Kidney (tissue), 14 donors: Measurements from ENCODE around the gene SERPINH1. TPM values are rescaled to one million over a fixed set of nuclear protein-coding genes. Genes with fewer than 3 reads are reported as not detected.

Experiments
- DNase-seq, 5 donors: peaks; one replicate each; pipeline ENCODE4 v3.0.0-alpha.2; 2013 to 2020
- FAIRE-seq: peaks from 2 replicates; lab custom pipeline; 2012; peaks lifted over from hg19 to GRCh38; lab: Jason Lieb, UNC
- H3K27ac ChIP-seq, 2 donors: one replicate each; pipeline ENCODE4 v1.7.0; 2013; ENCODE audit warnings: low read depth in 2 of 2, low read length in 2 of 2, inconsistent platforms in 1 of 2
- H3K27me3 ChIP-seq: one replicate; pipeline ENCODE4 v1.7.1; 2013; ENCODE audit warnings: low read length, inconsistent platforms; ENCODE audit not compliant: control insufficient read depth, insufficient read depth
- H3K36me3 ChIP-seq, 3 donors: one replicate each; pipeline versions ENCODE4 v1.7.0 to v1.7.1; 2013; ENCODE audit warnings: low read length in 3 of 3, control low read depth in 1 of 3, inconsistent platforms in 1 of 3; ENCODE audit not compliant: insufficient read depth in 3 of 3, control insufficient read depth in 2 of 3
- H3K4me1 ChIP-seq, 3 donors: one replicate each; pipeline versions ENCODE4 v1.7.0 to v1.7.1; 2013; ENCODE audit warnings: low read length in 3 of 3, inconsistent platforms in 1 of 3, low read depth in 1 of 3; ENCODE audit not compliant: control insufficient read depth in 2 of 3, insufficient read depth in 2 of 3
- H3K4me3 ChIP-seq, 3 donors: one replicate each; pipeline versions ENCODE4 v1.7.0 to v1.8.1; 2013; ENCODE audit warnings: low read length in 3 of 3, control low read depth in 1 of 3, inconsistent platforms in 1 of 3
- H3K9ac ChIP-seq, 3 donors: one replicate each; pipeline versions ENCODE4 v1.7.0 to v1.7.1; 2013; ENCODE audit warnings: low read length in 3 of 3, control low read depth in 1 of 3, inconsistent platforms in 1 of 3
- H3K9me3 ChIP-seq, 3 donors: one replicate each; pipeline versions ENCODE4 v1.7.0 to v1.7.1; 2013; ENCODE audit warnings: low read length in 3 of 3, control low read depth in 1 of 3, inconsistent platforms in 1 of 3; ENCODE audit not compliant: control insufficient read depth in 2 of 3, insufficient read depth in 1 of 3
- CTCF ChIP-seq: IDR thresholded peaks from 3 replicates; pipeline ENCODE4 v1.5.1; 2012; ENCODE audit warnings: mild to moderate bottlenecking, moderate library complexity, borderline replicate concordance; ENCODE audit not compliant: insufficient read depth; ENCODE audit errors: extremely low read depth
- intact Hi-C: fragments of 100-400 bp; cut with DNase I; formaldehyde crosslinking; loops from one replicate; pipeline ENCODE4 v1.11.1; 2022
- polyA plus RNA-seq: library from polyadenylated mRNA; stranded (reverse); fragments of 350-450 nt; fragmentation: Illumina TruSeq; extraction: RNeasy Lipid Tissue Mini Kit (QIAGEN cat#74804); gene quantifications from one replicate; pipeline ENCODE4 v1.2.3, GENCODE V29; 2014; ENCODE audit warnings: low read depth, low replicate concordance; ENCODE audit not compliant: insufficient read depth
- total RNA-seq: library from RNA; stranded (reverse); fragmentation: NEBNext Ultra II Directional; extraction: Animal tissue kit (Norgen Biotek cat#: 25700); gene quantifications from one replicate; pipeline ENCODE4 v1.2.1, GENCODE V29; 2021
- donor health status: control.
- donor health status: control.
- donor health status: control.
- donor health status: control.
- donor health status: control.
- donor health status: DM: yes; HTN: yes; CAD: no.
- donor health status: Normal renal cell carcinoma (clear cell type).

SERPINH1 gene
- total and polyA plus RNA-seq, 2 donors from 2014 or later = 81.1 to 104 TPM

GRCh38 chr11:75535071-75535470, 27.0 kb upstream of the SERPINH1 start:
- H3K4me1 ChIP-seq = no peaks in the 10 kb centered on the region
- no peaks in the 10 kb centered on the region for H3K9me3 ChIP-seq
- no peak overlapping the region for H3K27ac ChIP-seq
- FAIRE-seq (no peak), DNase-seq (no peak)
- H3K4me3 ChIP-seq = no peak overlapping the region
- H3K27me3 ChIP-seq = no peaks in the 10 kb centered on the region
- H3K36me3 ChIP-seq = no peaks in the 10 kb centered on the region
- intact Hi-C loops = no loop called here
- no peak overlapping the region for H3K9ac ChIP-seq
- TF ChIP-seq CTCF = no peak

DNA sequence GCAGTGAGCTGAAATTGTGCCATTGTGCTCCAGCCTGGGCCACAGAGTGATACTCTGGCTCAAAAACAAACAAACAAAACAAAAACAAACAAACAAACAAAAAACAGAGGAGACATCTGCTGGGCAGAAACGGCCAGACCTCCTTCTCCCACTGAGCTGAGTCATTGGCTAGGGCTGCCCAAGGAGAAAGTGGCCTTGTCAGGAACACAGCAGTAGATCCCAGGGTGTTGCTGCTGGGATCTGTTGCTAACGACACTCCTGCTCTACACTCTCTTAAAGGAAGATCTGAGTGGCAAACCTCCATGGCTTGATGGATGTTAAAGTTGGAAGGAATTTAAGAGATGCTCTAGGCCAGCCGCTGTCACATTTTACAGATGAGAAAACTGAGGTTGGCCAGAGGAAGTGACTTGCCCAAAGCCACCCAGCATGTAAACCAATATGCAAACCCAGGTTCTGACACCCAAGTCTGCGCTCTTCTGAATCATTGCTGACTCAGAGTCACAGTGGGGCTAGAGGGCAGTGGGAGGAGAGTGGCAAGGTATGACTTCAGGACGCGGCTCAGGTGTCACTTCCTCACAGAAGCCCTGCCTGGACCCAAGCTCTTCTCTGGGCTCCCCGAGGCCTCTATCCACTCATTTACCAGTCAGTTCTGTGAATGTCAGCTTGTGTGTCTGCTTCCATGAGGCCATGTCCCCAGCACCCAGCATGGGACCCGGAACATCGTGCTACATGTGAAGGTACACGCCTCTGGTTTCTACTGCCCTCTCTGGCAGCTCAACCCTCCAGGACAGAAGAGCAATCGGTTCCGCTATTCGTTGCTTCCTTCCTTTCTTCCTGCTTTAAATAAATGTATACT, 25.0 kb upstream of the SERPINH1 start:
- TF ChIP-seq CTCF = no peak
- DNase-seq = no peak
- intact Hi-C loops = no loop called here
- H3K4me1 ChIP-seq = no peaks in the 10 kb centered on the region
- no peak for FAIRE-seq
- H3K27me3 ChIP-seq = no peaks in the 10 kb centered on the region
- no peaks in the 10 kb centered on the region for H3K9me3 ChIP-seq
- no peaks in the 10 kb centered on the region for H3K36me3 ChIP-seq
- H3K9ac ChIP-seq = no peak overlapping the region
- H3K4me3 ChIP-seq = no peak overlapping the region
- no peak overlapping the region for H3K27ac ChIP-seq

GRCh38 chr11:75537740-75538139, 24.3 kb upstream of the SERPINH1 start:
- intact Hi-C loops = no loop called here
- no peak for FAIRE-seq

More at GRCh38 chr11:75537740-75538139, 24.3 kb upstream of the SERPINH1 start:
- Histone ChIP-seq H3K27me3 (no peaks in the 10 kb centered on the region), H3K27ac (no peak overlapping the region), H3K4me1 (no peaks in the 10 kb centered on the region), H3K9ac (no peak overlapping the region), H3K4me3 (no peak overlapping the region), H3K36me3 (no peaks in the 10 kb centered on the region), H3K9me3 (no peaks in the 10 kb centered on the region)
- DNase-seq = no peak
- TF ChIP-seq CTCF = no peak
